ENCODE measurements around the gene NT5C1B.

- no peak for TF ChIP-seq CTCF (IDR thresholded peaks at IDR 0.05)
- no peak for TF ChIP-seq POLR2A (IDR thresholded peaks at IDR 0.05; ENCODE audit: low read depth)
Observed at GRCh38 chr2:18531194-18531593, 58.2 kb downstream of the NT5C1B start.

Measured in esophagus muscularis mucosa (tissue), 3 donors.